Sigmoid colon (tissue), 4 donors: ENCODE data around the gene GCLC.

Source experiments
- POLR2AphosphoS5 ChIP-seq, 4 donors: sonication (generic); formaldehyde crosslinking; IDR thresholded peaks; one replicate each; pipeline ENCODE4 v1.6.1; 2017; ENCODE audit warnings: antibody characterized with exemption in 4 of 4
- TF ChIP-seq, protein P1 (sequence below), 4 experiments: fragments of 450-650 bp in 3 of 4; fragments of 200-600 bp in 1 of 4; IDR thresholded peaks; one replicate each; pipeline ENCODE4 v1.5.1; 2016 to 2019; ENCODE audit warnings: antibody characterized with exemption in 4 of 4, mild to moderate bottlenecking in 3 of 4, moderate library complexity in 2 of 4

DNA sequence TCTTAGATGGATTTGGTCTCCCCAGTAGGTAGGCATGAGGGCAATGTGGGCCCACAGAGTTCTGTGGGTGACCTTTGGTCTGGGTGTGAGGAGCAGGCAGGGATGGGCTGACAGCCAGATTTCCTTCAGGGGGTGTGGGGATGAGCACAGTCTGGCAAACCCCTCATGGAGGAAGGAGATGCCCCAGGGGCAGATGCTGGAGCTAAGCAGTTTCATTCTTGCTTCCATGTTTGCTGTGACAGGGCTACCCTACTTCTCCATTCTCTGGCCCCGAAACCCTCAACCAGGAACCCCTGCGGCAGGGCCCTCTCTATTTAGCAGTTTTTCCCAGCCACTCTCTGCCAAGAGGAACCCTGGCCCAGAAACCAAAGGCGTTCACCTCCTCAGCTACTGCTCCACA, 40.4 kb downstream of the GCLC start:
- TF ChIP-seq, protein P1, sequence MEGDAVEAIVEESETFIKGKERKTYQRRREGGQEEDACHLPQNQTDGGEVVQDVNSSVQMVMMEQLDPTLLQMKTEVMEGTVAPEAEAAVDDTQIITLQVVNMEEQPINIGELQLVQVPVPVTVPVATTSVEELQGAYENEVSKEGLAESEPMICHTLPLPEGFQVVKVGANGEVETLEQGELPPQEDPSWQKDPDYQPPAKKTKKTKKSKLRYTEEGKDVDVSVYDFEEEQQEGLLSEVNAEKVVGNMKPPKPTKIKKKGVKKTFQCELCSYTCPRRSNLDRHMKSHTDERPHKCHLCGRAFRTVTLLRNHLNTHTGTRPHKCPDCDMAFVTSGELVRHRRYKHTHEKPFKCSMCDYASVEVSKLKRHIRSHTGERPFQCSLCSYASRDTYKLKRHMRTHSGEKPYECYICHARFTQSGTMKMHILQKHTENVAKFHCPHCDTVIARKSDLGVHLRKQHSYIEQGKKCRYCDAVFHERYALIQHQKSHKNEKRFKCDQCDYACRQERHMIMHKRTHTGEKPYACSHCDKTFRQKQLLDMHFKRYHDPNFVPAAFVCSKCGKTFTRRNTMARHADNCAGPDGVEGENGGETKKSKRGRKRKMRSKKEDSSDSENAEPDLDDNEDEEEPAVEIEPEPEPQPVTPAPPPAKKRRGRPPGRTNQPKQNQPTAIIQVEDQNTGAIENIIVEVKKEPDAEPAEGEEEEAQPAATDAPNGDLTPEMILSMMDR (IDR thresholded peaks at IDR 0.05): no peak
- no peak for TF ChIP-seq POLR2AphosphoS5 (IDR thresholded peaks at IDR 0.05)
